ENCODE measurements around the gene PEX11A.

Gene PEX11A

GRCh38 chr15:89653578-89653977, 37.0 kb downstream of the PEX11A start:
- Histone ChIP-seq H3K4me2 (ENCODE audit: low read length) (no peak overlapping the region), H3K23ac (ENCODE audit: low read length) (no peak overlapping the region), H3K4me1 (ENCODE audit: control insufficient read depth, low read depth, low read length) (peaks cover 2% of the 10 kb centered on the region), H3K4me3 (ENCODE audit: low read length) (no peak overlapping the region), H3K79me2 (ENCODE audit: control insufficient read depth, insufficient read depth, low read length) (peaks cover 12% of the 10 kb centered on the region), H2BK120ac (ENCODE audit: low read depth, low read length) (no peak overlapping the region), H3K79me1 (ENCODE audit: low read length) (peaks cover 22% of the 10 kb centered on the region), H2AK5ac (ENCODE audit: low read length) (no peak overlapping the region), H3K27ac (ENCODE audit: low read depth, low read length) (no peak overlapping the region), H3K9ac (ENCODE audit: low read length) (no peak overlapping the region), H3K4ac (ENCODE audit: low read depth, low read length) (no peak overlapping the region), H3K36me3 (ENCODE audit: control insufficient read depth, insufficient read depth, low read length) (no peaks in the 10 kb centered on the region), H3K27me3 (ENCODE audit: insufficient read depth, low read length, poor library complexity) (no peaks in the 10 kb centered on the region), H4K8ac (ENCODE audit: low read depth, low read length) (no peak overlapping the region), H2BK5ac (ENCODE audit: low read length) (no peak overlapping the region), H4K5ac (ENCODE audit: low read length) (no peak overlapping the region), H3K56ac (ENCODE audit: low read length) (peak overlapping the region; percentile 34), H2BK15ac (replicated peaks; ENCODE audit: low read depth) (no peak overlapping the region), H3K18ac (ENCODE audit: low read length) (no peak overlapping the region)
- DNase-seq = no peak
- no CpG with 5 or more reads among the region's 2 CpGs for WGBS (ENCODE audit: extremely low coverage, insufficient coverage, low lambda C conversion rate)

- H3K27ac ChIP-seq (ENCODE audit: low read depth, low read length) = no peak overlapping the region
- WGBS (ENCODE audit: extremely low coverage, insufficient coverage, low lambda C conversion rate) = no CpG with 5 or more reads among the region's 16 CpGs
- H3K18ac ChIP-seq (ENCODE audit: low read length) = no peak overlapping the region
- no peak overlapping the region for H2BK15ac ChIP-seq (replicated peaks; ENCODE audit: low read depth)
- H3K79me2 ChIP-seq (ENCODE audit: control insufficient read depth, insufficient read depth, low read length) = peaks cover 12% of the 10 kb centered on the region
- H2AK5ac ChIP-seq (ENCODE audit: low read length) = no peak overlapping the region
- H2BK120ac ChIP-seq (ENCODE audit: low read depth, low read length) = no peak overlapping the region
- no peak overlapping the region for H3K56ac ChIP-seq (ENCODE audit: low read length)
- no peak overlapping the region for H3K4me3 ChIP-seq (ENCODE audit: low read length)
- H3K36me3 ChIP-seq (ENCODE audit: control insufficient read depth, insufficient read depth, low read length) = no peaks in the 10 kb centered on the region
- H4K8ac ChIP-seq (ENCODE audit: low read depth, low read length) = no peak overlapping the region
- H3K4me1 ChIP-seq (ENCODE audit: control insufficient read depth, low read depth, low read length) = peaks cover 2% of the 10 kb centered on the region
- no peaks in the 10 kb centered on the region for H3K27me3 ChIP-seq (ENCODE audit: insufficient read depth, low read length, poor library complexity)
- H4K5ac ChIP-seq (ENCODE audit: low read length) = no peak overlapping the region
- no peak for DNase-seq
- no peak overlapping the region for H3K4me2 ChIP-seq (ENCODE audit: low read length)
- H3K9ac ChIP-seq (ENCODE audit: low read length) = no peak overlapping the region
- no peak overlapping the region for H2BK5ac ChIP-seq (ENCODE audit: low read length)
- H3K79me1 ChIP-seq (ENCODE audit: low read length) = peaks cover 22% of the 10 kb centered on the region
- no peak overlapping the region for H3K23ac ChIP-seq (ENCODE audit: low read length)
- no peak overlapping the region for H3K4ac ChIP-seq (ENCODE audit: low read depth, low read length)
Observed at GRCh38 chr15:89652666-89653065, 37.9 kb downstream of the PEX11A start.

- H3K4me3 ChIP-seq (ENCODE audit: low read length) = no peak overlapping the region
- WGBS (ENCODE audit: extremely low coverage, insufficient coverage, low lambda C conversion rate) = no CpG with 5 or more reads among the region's 7 CpGs
Observed at GRCh38 chr15:89652131-89652530, 38.4 kb downstream of the PEX11A start.

GRCh38 chr15:89649716-89650115, 40.8 kb downstream of the PEX11A start:
- WGBS (ENCODE audit: extremely low coverage, insufficient coverage, low lambda C conversion rate) = no CpG with 5 or more reads among the region's 15 CpGs
- H3K4me2 ChIP-seq (ENCODE audit: low read length) = no peak overlapping the region

More at GRCh38 chr15:89652131-89652530, 38.4 kb downstream of the PEX11A start:
- Histone ChIP-seq H2BK120ac (ENCODE audit: low read depth, low read length) (no peak overlapping the region), H3K56ac (ENCODE audit: low read length) (no peak overlapping the region), H3K18ac (ENCODE audit: low read length) (no peak overlapping the region), H3K4ac (ENCODE audit: low read depth, low read length) (no peak overlapping the region), H4K5ac (ENCODE audit: low read length) (no peak overlapping the region), H3K9ac (ENCODE audit: low read length) (no peak overlapping the region), H3K79me2 (ENCODE audit: control insufficient read depth, insufficient read depth, low read length) (peaks cover 12% of the 10 kb centered on the region), H3K79me1 (ENCODE audit: low read length) (peaks cover 22% of the 10 kb centered on the region), H3K36me3 (ENCODE audit: control insufficient read depth, insufficient read depth, low read length) (no peaks in the 10 kb centered on the region), H2AK5ac (ENCODE audit: low read length) (no peak overlapping the region), H3K4me2 (ENCODE audit: low read length) (no peak overlapping the region), H4K8ac (ENCODE audit: low read depth, low read length) (no peak overlapping the region), H2BK15ac (replicated peaks; ENCODE audit: low read depth) (no peak overlapping the region), H3K4me1 (ENCODE audit: control insufficient read depth, low read depth, low read length) (peaks cover 2% of the 10 kb centered on the region), H3K27ac (ENCODE audit: low read depth, low read length) (no peak overlapping the region), H3K23ac (ENCODE audit: low read length) (no peak overlapping the region), H2BK5ac (ENCODE audit: low read length) (no peak overlapping the region), H3K27me3 (ENCODE audit: insufficient read depth, low read length, poor library complexity) (no peaks in the 10 kb centered on the region)
- DNase-seq = no peak

GRCh38 chr15:89649013-89649625, 41.4 kb downstream of the PEX11A start:
- Histone ChIP-seq H3K36me3 (ENCODE audit: control insufficient read depth, insufficient read depth, low read length) (peaks cover 2% of the 10 kb centered on the region), H3K4me3 (ENCODE audit: low read length) (no peak overlapping the region), H3K9ac (ENCODE audit: low read length) (no peak overlapping the region), H3K56ac (ENCODE audit: low read length) (no peak overlapping the region), H2BK15ac (replicated peaks; ENCODE audit: low read depth) (no peak overlapping the region), H2AK5ac (ENCODE audit: low read length) (no peak overlapping the region), H3K18ac (ENCODE audit: low read length) (no peak overlapping the region), H4K8ac (ENCODE audit: low read depth, low read length) (no peak overlapping the region), H3K79me1 (ENCODE audit: low read length) (peaks cover 16% of the 10 kb centered on the region), H3K23ac (ENCODE audit: low read length) (no peak overlapping the region), H3K4me1 (ENCODE audit: control insufficient read depth, low read depth, low read length) (no peaks in the 10 kb centered on the region), H3K79me2 (ENCODE audit: control insufficient read depth, insufficient read depth, low read length) (peaks cover 8% of the 10 kb centered on the region), H2BK120ac (ENCODE audit: low read depth, low read length) (no peak overlapping the region), H2BK5ac (ENCODE audit: low read length) (no peak overlapping the region), H4K5ac (ENCODE audit: low read length) (no peak overlapping the region), H3K27me3 (ENCODE audit: insufficient read depth, low read length, poor library complexity) (no peaks in the 10 kb centered on the region), H3K27ac (ENCODE audit: low read depth, low read length) (no peak overlapping the region), H3K4me2 (ENCODE audit: low read length) (no peak overlapping the region), H3K4ac (ENCODE audit: low read depth, low read length) (no peak overlapping the region)
- no peak for DNase-seq
- no CpG with 5 or more reads among the region's 37 CpGs for WGBS (ENCODE audit: extremely low coverage, insufficient coverage, low lambda C conversion rate)

More at GRCh38 chr15:89649716-89650115, 40.8 kb downstream of the PEX11A start:
- DNase-seq = no peak
- H2BK15ac ChIP-seq (replicated peaks; ENCODE audit: low read depth) = no peak overlapping the region
- no peak overlapping the region for H2BK120ac ChIP-seq (ENCODE audit: low read depth, low read length)
- no peak overlapping the region for H3K56ac ChIP-seq (ENCODE audit: low read length)
- peaks cover 2% of the 10 kb centered on the region for H3K36me3 ChIP-seq (ENCODE audit: control insufficient read depth, insufficient read depth, low read length)
- H3K18ac ChIP-seq (ENCODE audit: low read length) = no peak overlapping the region
- peaks cover 22% of the 10 kb centered on the region for H3K79me1 ChIP-seq (ENCODE audit: low read length)
- no peak overlapping the region for H2AK5ac ChIP-seq (ENCODE audit: low read length)
- no peak overlapping the region for H3K4me3 ChIP-seq (ENCODE audit: low read length)
- H3K23ac ChIP-seq (ENCODE audit: low read length) = no peak overlapping the region
- no peak overlapping the region for H3K27ac ChIP-seq (ENCODE audit: low read depth, low read length)
- no peak overlapping the region for H3K9ac ChIP-seq (ENCODE audit: low read length)
- H2BK5ac ChIP-seq (ENCODE audit: low read length) = no peak overlapping the region
- H3K4me1 ChIP-seq (ENCODE audit: control insufficient read depth, low read depth, low read length) = no peaks in the 10 kb centered on the region
- no peaks in the 10 kb centered on the region for H3K27me3 ChIP-seq (ENCODE audit: insufficient read depth, low read length, poor library complexity)
- no peak overlapping the region for H3K4ac ChIP-seq (ENCODE audit: low read depth, low read length)
- peaks cover 12% of the 10 kb centered on the region for H3K79me2 ChIP-seq (ENCODE audit: control insufficient read depth, insufficient read depth, low read length)
- H4K5ac ChIP-seq (ENCODE audit: low read length) = no peak overlapping the region
- no peak overlapping the region for H4K8ac ChIP-seq (ENCODE audit: low read depth, low read length)

Measured in mesendoderm (in vitro differentiated cells).